Stimulated activated naive CD4-positive, alpha-beta T cell treated with Interleukin-2 at 50 U/mL for 16 hours (primary cell): ENCODE data around the gene PCCA.
"Not testable (repeated sequence)": the region's sequence is repeated elsewhere in the genome, so short reads cannot be mapped to it uniquely, and the experiment has no call there.

Source experiments
- DNase-seq: peaks from one replicate; lab custom pipeline; 2025; lab: John Stamatoyannopoulos, UW

Gene PCCA

GRCh38 chr13:100088644-100089464 lies at the start of gene PCCA:
Gene PCCA, plus strand, starts transcription at chr13:100089093. Its CDS starts 28 bp downstream, at chr13:100089121.
- DNase-seq: peak; percentile 74

- no peak for DNase-seq
Measured at GRCh38 chr13:100039740-100040139, 49.2 kb upstream of the PCCA start.

GRCh38 chr13:100040196-100040595 lies 48.7 kb upstream of the PCCA start:
- DNase-seq: no peak

- DNase-seq: no peak
Measured at GRCh38 chr13:100044936-100045335, 44.0 kb upstream of the PCCA start.

- no peak for DNase-seq
Measured at GRCh38 chr13:100045355-100045754, 43.5 kb upstream of the PCCA start.

- no peak for DNase-seq
Measured at GRCh38 chr13:100051070-100051469, 37.8 kb upstream of the PCCA start.

- DNase-seq: no peak
Measured at GRCh38 chr13:100059827-100060226, 29.1 kb upstream of the PCCA start.

- DNase-seq: no peak
Measured at GRCh38 chr13:100063333-100063732, 25.6 kb upstream of the PCCA start.

GRCh38 chr13:100063906-100064305 lies 25.0 kb upstream of the PCCA start:
- no peak for DNase-seq

- DNase-seq: no peak
Measured at GRCh38 chr13:100068133-100068931, 20.6 kb upstream of the PCCA start.

- no peak for DNase-seq
Measured at GRCh38 chr13:100069278-100069677, 19.6 kb upstream of the PCCA start.

- DNase-seq: no peak
Measured at GRCh38 chr13:100075700-100076587, 12.9 kb upstream of the PCCA start.

GRCh38 chr13:100079003-100079402 lies 9.9 kb upstream of the PCCA start:
- DNase-seq: not testable (repeated sequence)

- DNase-seq: not testable (repeated sequence)
Measured at GRCh38 chr13:100083401-100083800, 5.5 kb upstream of the PCCA start.

- DNase-seq: no peak
Measured at GRCh38 chr13:100088273-100088643, 635 bp upstream of the PCCA start.

- no peak for DNase-seq
Measured at GRCh38 chr13:100089465-100090032, 656 bp downstream of the PCCA start.

- DNase-seq: no peak
Measured at GRCh38 chr13:100090861-100091260, 2.0 kb downstream of the PCCA start.

GRCh38 chr13:100091391-100091790 lies 2.5 kb downstream of the PCCA start:
- no peak for DNase-seq

- not testable (repeated sequence) for DNase-seq
Measured at GRCh38 chr13:100092273-100092672, 3.4 kb downstream of the PCCA start.

GRCh38 chr13:100095498-100095897 lies 6.6 kb downstream of the PCCA start:
- no peak for DNase-seq

GRCh38 chr13:100096526-100096925 lies 7.6 kb downstream of the PCCA start:
- no peak for DNase-seq

GRCh38 chr13:100097821-100098220 lies 8.9 kb downstream of the PCCA start:
- no peak for DNase-seq
